Kasumi-1 (cell line): ENCODE measurements around the gene SENP3.

Source experiments
- DNase-seq, 2 experiments: peaks; one replicate each; lab custom pipeline; 2025; lab: John Stamatoyannopoulos, UW

Gene SENP3

DNA sequence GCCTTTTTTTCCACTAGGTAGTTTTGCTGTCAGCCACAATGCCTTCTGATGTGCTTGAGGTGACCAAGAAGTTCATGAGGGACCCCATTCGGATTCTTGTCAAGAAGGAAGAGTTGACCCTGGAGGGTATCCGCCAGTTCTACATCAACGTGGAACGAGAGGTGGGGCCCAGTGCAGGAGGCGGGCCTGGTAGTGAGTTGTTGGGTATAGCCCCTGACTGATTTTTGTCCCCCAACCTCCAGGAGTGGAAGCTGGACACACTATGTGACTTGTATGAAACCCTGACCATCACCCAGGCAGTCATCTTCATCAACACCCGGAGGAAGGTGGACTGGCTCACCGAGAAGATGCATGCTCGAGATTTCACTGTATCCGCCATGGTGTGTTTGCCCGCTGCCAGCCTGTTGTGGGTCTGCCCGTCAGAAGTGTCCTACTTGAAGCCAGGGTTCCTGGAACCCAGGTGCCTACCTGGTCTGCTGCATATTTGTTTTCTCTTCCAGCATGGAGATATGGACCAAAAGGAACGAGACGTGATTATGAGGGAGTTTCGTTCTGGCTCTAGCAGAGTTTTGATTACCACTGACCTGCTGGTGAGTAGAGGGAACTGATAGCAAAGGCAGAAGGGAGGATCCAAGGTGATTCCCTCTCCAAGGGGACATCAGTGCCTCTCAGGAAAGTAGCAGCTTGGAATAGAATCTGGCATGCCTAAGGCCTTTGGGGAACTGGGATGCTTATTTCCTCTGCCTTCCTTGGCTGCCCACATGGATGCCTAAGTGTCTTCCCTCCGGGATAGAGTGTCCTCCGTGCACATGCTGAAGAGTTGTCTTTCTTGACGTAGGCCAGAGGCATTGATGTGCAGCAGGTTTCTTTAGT lies 15.8 kb downstream of the SENP3 start:
- DNase-seq, result no peak

DNA sequence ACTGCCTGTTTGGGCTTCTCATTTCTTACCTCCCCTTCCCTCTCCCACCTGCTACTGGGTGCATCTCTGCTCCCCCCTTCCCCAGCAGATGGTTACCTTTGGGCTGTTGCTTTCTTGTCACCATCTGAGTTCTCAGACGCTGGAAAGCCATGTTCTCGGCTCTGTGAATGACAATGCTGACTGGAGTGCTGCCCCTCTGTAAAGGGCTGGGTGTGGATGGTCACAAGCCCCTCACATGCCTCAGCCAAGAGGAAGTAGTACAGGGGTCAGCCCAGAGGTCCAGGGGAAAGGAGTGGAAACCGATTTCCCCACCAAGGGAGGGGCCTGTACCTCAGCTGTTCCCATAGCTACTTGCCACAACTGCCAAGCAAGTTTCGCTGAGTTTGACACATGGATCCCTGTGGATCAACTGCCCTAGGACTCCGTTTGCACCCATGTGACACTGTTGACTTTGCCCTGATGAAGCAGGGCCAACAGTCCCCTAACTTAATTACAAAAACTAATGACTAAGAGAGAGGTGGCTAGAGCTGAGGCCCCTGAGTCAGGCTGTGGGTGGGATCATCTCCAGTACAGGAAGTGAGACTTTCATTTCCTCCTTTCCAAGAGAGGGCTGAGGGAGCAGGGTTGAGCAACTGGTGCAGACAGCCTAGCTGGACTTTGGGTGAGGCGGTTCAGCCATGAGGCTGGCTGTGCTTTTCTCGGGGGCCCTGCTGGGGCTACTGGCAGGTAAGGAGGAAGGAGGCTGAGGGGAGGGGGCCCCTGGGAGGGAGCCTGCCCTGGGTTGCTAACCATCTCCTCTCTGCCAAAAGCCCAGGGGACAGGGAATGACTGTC lies 17.5 kb downstream of the SENP3 start, which contains the start of gene CD68:
Gene CD68, plus strand, starts transcription at position 638 of the 833 bp plus-strand sequence. Its CDS starts 40 bp downstream, at position 678.
- DNase-seq, result peak; percentile 78 to 85

DNA sequence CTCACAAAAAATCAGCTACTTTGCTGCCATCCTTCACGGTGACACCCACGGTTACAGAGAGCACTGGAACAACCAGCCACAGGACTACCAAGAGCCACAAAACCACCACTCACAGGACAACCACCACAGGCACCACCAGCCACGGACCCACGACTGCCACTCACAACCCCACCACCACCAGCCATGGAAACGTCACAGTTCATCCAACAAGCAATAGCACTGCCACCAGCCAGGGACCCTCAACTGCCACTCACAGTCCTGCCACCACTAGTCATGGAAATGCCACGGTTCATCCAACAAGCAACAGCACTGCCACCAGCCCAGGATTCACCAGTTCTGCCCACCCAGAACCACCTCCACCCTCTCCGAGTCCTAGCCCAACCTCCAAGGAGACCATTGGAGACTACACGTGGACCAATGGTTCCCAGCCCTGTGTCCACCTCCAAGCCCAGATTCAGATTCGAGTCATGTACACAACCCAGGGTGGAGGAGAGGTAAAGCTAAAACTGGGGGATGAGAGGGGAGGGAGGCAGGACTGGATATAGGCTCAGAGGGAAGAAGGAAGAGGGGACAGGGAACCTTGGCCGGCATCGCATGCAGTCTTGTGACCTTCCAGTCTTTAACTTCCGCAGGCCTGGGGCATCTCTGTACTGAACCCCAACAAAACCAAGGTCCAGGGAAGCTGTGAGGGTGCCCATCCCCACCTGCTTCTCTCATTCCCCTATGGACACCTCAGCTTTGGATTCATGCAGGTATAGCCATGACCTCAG lies 18.3 kb downstream of the SENP3 start:
- no peak for DNase-seq

DNA sequence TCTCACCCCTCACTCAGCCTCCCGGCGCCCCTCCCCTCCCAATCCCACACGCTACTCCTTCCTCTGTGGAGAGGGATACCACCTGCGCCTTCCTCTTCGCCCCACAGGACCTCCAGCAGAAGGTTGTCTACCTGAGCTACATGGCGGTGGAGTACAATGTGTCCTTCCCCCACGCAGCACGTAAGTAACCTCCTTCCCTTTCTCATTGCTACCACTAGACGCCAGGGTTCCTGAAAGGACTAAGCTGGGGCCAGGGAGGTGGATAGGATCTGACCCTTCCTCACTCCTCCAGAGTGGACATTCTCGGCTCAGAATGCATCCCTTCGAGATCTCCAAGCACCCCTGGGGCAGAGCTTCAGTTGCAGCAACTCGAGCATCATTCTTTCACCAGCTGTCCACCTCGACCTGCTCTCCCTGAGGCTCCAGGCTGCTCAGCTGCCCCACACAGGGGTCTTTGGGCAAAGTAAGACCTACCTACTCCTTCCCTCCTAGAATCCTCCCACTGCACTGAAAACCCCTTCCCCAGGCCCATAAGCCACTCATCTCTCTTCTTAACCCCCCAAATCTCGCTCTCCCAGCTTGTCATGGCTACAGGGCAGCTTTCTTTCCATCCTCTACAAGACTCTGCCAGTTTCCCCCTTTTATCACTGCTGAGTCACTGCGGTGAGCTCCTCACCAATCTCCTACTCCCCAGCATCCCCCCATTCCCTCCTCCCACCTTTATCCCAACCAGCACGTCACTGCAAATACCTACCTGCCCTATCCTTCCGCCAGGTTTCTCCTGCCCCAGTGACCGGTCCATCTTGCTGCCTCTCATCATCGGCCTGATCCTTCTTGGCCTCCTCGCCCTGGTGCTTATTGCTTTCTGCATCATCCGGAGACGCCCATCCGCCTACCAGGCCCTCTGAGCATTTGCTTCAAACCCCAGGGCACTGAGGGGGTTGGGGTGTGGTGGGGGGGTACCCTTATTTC lies 19.2 kb downstream of the SENP3 start:
- DNase-seq, result no peak

DNA sequence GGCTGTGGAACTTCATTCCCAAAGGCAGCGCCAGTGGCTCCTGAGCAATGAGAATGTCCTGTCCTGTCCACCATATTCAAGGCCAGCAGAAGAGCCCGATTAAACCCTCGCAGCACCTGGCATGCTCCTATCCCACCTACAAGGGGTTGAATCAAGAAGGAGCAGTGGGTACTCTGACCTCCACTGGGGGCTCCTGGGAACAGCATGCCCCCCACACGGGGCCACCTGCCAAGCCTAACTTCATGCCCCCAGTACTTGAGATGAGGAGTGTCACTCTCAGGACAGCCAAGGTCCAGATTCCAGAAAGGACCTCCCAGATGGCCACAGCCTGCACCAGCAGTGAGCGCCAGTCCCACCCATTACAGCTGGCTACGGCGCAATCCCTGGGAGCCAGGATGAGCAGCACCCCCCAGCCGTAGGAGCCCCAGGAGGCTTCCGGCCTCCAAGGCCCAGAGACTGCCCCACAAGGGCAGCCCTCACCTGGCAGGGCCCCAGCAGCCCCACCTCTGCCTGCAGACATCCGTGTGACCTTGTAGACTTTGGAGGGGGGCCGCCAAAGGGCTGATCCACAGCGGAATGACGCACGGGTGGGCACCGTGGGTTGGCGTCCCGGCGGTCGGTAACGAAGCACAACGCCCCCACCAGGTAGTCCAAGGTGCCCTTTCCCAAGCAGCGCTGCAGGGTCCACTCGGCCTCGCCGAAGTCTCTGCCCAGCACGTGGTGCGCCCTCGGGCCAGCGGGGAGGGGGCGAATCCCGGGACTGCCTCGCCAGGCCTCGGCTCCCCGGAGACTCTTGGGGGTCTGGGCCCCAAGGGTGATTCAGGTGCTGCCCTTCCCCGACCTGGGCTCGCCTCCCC lies 20.9 kb downstream of the SENP3 start:
- no peak for DNase-seq

DNA sequence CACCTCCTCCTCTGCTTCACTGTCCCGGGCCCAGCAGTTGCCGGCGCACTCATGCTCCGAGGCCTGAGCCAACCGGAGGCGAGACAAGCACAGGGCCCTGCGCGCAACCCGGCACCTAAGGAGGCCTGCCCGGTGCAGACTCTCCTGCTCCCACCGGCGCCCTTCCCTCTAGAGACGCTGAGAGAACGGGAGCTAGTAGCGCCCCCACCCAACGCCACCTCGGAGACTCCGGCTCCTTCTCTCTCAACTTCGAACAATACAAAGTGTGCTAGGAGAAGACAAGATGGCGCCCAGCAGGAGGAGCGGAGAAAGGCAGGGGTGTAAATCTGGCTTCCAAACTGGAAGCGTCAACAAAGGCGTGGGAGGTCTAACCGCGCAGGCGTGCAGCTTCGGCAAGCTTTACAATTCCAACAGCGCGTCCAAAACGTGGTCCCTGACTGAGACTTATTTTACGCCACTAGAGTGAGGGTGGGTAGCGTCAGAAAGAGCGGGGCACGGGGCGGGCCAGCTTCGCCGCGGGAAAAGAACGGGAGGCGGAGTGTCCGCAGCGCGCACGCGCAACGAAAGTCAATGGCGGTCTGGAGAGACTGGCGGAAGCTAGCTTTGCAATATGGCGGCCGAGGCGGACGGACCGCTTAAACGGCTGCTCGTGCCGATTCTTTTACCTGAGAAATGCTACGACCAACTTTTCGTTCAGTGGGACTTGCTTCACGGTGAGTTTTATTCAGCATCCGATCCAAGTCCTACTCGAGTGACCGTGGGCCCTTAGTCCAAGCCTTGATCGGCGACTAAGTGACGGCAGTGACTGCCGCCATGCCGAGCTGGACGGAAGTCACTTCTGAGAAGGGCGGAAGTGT lies 21.8 kb downstream of the SENP3 start, which contains the start of gene MPDU1:
Gene MPDU1, plus strand, starts transcription at position 600 of the 857 bp plus-strand sequence. Its CDS starts 11 bp downstream, at position 611.
- DNase-seq, result peak; percentile 80 to 88

DNA sequence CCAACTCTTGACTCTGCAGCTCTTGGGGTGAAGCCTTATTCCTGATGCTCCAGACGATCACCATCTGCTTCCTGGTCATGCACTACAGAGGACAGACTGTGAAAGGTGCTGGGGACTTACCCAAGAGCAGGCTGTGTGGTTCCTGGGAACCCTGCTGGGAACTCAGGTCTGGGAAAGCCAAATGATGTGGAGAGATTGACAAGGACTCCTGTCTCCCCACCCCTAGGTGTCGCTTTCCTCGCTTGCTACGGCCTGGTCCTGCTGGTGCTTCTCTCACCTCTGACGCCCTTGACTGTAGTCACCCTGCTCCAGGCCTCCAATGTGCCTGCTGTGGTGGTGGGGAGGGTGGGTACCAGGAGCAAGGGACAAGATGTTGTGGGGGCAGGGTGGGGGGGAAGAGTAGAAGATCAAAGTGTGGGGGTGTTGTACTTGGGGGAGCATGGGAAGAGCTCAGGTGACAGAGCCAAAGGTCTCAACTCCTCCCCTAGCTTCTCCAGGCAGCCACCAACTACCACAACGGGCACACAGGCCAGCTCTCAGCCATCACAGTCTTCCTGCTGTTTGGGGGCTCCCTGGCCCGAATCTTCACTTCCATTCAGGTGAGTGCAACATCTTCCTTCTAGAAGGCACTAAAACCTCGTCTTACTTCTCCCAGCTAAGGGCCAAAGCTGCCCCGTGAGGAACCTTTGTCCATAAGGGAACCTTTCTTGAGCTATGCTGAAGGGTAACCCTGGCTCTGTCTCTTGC lies 25.1 kb downstream of the SENP3 start:
- DNase-seq, result peak; percentile 57

DNA sequence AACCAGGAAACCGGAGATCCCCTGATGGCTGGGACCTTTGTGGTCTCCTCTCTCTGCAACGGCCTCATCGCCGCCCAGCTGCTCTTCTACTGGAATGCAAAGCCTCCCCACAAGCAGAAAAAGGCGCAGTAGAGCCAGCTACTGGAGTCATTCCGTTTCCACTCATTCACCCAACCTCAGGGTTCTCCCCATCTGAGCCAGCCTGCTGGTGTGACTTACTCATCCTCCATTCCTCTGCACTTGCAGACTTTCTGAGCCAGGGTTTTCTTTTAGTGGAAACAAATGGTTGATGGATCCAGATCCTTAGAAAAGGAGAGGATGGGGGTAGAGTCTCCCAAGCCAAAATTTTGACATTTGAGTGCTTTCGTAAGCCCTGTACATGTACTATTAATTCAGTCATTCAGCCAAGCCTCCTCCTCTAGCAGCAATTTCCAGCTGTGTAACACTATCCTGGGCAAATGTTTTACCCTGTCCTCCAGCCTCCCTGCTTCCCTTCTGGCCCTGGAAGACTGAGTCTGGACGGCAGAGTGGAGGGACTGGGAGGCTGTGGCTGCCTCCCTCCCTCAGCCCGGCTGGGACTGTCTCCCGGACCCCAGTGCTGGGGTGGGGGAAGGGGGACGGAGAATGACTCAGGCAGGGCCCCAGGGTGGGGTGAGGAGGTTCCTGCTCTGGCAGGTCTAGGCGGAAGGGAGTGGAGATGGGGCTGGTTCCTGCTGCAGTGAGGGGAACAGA lies 25.9 kb downstream of the SENP3 start:
- DNase-seq, result peak; percentile 49 to 59

DNA sequence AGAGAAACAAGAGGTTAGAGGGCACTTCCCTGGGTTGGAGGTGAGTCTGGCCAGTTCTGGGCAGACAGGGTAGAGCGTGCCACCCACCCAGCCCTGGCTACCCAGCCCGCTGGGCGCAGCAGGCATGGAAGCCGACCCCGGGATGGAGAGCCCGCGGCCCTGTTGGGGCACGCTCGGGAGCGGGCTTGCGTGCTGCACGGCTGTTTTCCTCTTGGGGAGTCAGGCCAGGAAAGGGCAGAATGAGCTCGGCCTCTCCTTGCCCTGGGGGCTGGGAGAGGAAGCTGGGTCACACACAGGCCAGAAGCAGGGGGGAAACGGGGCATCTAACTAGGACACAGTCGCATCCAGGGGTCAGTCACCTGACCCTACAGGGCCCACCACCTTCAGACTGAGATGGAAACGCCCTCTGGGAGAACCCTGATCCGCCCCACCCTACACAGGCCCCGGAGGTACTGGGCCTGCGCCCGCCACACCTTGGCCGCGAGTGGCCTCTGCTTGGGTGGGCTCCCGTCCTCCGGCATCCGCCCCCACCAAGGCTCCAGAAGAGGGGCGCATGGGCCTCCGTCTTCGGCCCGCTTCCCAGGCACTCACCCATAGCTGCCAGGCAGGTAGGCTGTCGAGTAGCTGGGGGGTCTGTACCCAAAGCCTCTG lies 27.0 kb downstream of the SENP3 start:
- no peak for DNase-seq

DNA sequence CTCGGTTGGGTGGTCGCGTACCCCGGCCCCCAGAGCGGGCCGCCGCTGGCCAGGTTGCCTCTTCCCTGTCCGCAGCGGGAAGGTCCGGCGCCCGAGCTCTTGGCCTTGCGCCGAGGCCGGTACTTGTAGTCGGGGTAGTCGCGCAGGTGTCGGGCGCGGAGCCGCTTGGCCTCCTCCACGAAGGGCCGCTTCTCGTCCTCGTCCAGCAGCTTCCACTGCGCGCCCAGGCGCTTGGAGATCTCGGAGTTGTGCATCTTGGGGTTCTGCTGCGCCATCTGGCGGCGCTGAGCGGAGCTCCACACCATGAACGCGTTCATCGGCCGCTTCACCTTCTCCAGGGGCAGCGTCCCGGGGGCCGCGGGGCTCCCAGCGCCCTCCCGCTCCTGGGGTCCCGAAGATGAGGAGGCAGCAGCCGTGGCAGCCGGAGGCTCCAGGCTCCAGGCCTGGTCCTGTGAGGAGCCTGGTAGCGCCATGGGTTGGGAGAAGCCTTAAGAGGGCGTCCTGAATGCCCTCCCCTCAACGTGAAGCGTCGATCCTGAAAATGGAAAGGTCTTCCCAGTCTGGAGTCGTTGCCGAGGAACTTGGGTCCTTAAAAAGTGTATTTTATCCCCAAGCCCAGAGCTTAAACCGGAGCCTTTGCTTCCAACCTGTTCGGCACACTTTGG lies 27.6 kb downstream of the SENP3 start:
- peak; percentile 44 to 51 for DNase-seq

DNA sequence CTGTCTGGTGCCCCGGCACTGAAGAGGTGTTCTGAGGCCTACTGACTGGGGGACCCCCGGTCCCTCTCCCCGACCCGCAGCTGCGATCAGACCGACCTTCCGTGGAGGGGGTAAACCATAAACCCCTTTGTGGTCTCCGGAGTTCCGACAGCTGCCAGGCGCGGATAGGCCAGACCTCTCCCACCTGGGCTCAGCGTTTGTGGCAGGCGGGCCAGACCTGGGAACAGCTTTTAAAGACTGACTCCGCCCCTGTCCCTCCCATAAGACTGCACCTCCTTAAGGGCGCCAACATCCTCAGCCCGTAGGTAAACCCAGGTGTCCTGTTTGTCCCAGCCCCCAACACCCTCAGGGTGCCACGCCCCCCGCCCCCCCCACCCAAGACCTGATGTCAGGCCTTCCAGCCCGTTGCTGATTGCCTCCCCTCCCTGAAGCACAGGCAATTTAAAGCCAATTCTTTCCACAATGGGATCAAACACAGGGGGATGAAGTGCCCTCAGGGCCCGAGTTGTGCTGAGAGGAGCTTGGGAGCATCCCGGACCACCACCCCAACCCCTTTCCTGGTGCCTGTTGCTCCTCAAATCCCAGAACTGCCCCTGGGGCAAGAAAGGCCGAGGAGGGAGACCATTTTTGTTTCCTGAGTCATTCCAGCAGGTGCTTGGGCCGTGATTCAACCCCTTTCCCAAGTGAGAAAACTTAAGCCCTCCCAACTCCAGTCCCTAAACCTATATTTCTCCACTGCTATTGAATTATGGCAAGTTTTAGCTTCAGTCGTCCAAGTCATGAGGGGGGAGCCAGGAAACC lies 28.4 kb downstream of the SENP3 start, which contains the start of gene SOX15:
Gene SOX15, minus strand, starts transcription at position 204 of the 801 bp plus-strand sequence. CDS start 418 bp downstream, outside the sequence.
- DNase-seq, result no peak

DNA sequence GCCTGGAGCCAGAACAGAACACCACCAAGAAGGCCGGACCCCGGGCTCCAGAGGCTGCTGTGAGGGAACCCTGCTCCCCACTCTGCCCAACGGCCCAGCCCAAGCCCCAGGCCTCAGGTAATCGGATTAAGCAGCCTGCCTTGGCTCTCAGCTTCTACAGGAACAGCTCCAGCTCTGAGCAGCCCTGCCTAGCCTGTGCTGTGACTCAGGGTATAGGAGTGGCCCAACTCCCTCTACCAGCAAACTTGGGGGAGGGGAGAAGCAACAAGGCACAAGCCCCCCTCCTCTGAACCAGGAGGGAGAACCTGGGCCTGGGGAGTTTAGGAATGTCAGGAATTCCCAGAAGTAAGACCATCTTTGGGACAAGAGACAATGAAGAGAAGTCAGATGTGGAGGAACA lies 29.0 kb downstream of the SENP3 start:
- DNase-seq, result no peak

DNA sequence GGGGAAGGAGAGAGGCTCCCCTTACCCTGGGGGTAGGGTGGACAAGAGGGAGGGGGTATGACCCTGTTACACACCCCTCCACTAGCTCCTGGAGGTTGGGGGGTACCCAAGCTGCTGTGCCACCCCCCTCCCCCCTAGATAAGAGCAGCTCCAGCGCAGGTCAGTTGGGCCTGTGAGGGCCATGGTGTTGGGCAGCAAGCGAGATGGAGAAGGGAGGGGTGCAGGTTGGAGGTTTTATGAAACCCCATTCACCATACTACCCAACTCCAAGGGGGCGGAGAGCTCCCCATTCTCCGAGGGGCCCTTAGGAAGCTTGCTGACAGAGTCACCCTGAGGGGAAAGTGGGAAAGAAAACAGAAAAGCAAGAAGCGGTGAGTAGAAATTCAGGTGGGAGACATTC lies 29.9 kb downstream of the SENP3 start:
- no peak for DNase-seq

DNA sequence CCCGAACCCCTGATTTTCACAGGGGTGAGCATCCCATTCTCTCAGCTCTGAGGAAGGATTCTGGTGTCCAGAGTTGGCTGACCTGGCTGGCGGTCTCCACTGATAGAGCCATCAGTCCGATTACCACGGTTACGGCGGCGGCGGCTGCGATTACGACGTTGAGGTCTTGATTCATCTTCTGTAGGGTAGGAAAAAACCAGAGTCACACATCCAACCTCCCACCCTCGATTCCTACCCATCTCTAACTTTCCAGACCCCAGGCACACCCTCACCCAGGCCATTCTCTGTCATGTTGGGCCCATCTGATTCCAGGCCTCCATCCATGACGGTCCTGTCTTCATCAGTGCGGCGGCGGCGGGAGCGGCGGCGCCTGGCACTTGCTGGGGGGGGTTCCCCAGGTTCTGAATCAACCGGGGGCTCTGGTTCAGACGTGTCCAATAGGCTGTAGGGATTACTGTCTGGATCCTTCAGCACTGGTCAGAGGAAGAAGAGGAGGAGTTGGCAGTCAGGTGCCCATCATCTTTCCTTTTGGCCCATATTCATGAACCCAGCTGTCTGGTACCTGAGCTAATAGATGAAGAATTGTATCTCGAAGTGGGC lies 30.8 kb downstream of the SENP3 start:
- DNase-seq, result no peak

DNA sequence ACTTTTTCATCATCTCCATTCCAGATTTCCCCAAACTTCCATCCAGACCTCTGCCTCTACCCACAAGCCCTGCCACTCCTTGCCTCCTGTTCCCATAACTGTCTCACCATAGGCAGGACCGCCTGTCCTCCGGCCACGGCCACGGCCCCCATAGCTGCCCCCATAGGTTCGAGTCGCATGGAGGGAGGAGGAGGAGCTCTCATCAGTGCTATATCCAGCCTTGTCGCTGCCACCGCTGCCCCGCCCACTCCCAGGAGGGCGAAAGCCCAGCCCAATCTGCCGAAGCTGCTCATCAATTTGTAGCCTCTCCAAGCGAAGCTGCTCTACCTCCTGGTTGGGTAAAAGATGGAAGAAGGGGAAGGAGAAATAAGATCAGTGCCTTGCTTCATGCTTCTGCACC lies 31.6 kb downstream of the SENP3 start:
- DNase-seq, result no peak
